Calu3 (cell line): ENCODE measurements around the gene KIAA1143. TPM values are rescaled to one million over a fixed set of nuclear protein-coding genes. Genes with fewer than 3 reads are reported as not detected.

ENCODE experiments used
- BruUV-seq: library from RNA; stranded (reverse); fragments of 400-500 nt; replicated peaks from 2 replicates; lab custom pipeline; 2021; lab: Mats Ljungman, UMichigan
- CTCF ChIA-PET: fragments of 300-600 bp; sonication (Branson Sonifier 250); formaldehyde crosslinking; loops from one replicate; lab custom pipeline; 2022; ENCODE audit warnings: antibody characterized with exemption; lab: Charles Lee
- DNase-seq: peaks from one replicate; pipeline ENCODE4 v3.0.0; 2022
- H3K27ac Mint-ChIP-seq: one replicate; pipeline ENCODE4 v1.8.0; 2022; ENCODE audit warnings: mixed read lengths; ENCODE audit not compliant: unreplicated experiment
- H3K27me3 Mint-ChIP-seq: one replicate; pipeline ENCODE4 v1.8.0; 2022; ENCODE audit warnings: mixed read lengths; ENCODE audit not compliant: unreplicated experiment
- H3K36me3 Mint-ChIP-seq: one replicate; pipeline ENCODE4 v1.8.0; 2022; ENCODE audit warnings: mild to moderate bottlenecking, moderate library complexity, mixed read lengths; ENCODE audit not compliant: insufficient read depth, unreplicated experiment
- H3K4me1 Mint-ChIP-seq: one replicate; pipeline ENCODE4 v1.8.0; 2022; ENCODE audit warnings: mild to moderate bottlenecking, low read depth, mixed read lengths; ENCODE audit not compliant: unreplicated experiment
- H3K4me3 Mint-ChIP-seq: one replicate; pipeline ENCODE4 v1.8.0; 2022; ENCODE audit warnings: mild to moderate bottlenecking, low read depth, moderate library complexity, mixed read lengths; ENCODE audit not compliant: unreplicated experiment
- H3K9me3 Mint-ChIP-seq: one replicate; pipeline ENCODE4 v1.8.0; 2022; ENCODE audit warnings: low read depth, mixed read lengths; ENCODE audit not compliant: unreplicated experiment
- CTCF ChIP-seq: fragments of 200-600 bp; IDR thresholded peaks from one replicate; pipeline ENCODE4 v1.8.0; 2022; ENCODE audit warnings: antibody characterized with exemption; ENCODE audit not compliant: unreplicated experiment
- intact Hi-C: fragments of 100-400 bp; cut with micrococcal nuclease; formaldehyde crosslinking; loops from one replicate; pipeline ENCODE4 v1.10.0; 2022; ENCODE audit not compliant: unreplicated experiment
- total RNA-seq: library from RNA; stranded (reverse); gene quantifications from 2 replicates; pipeline ENCODE4 v1.2.3, GENCODE V29; 2022

Gene KIAA1143
- total RNA-seq, 1 experiment from 2014 or later: 36.9 TPM

DNA sequence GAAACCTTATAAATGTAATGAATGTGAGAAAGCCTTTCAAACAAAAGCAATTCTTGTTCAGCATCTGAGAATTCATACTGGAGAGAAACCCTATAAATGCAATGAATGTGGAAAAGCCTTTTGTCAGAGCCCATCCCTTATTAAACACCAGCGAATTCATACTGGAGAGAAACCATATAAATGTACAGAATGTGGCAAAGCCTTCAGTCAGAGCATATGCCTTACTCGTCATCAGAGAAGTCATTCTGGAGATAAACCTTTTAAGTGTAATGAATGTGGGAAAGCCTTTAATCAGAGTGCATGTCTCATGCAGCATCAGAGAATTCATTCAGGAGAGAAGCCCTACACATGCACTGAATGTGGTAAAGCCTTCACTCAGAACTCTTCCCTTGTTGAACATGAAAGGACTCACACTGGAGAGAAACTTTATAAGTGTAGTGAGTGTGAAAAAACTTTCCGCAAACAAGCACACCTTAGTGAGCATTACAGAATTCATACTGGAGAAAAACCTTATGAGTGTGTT lies 26.7 kb downstream of the KIAA1143 start:
- H3K4me3 Mint-ChIP-seq: no peak overlapping the region
- intact Hi-C loops: no loop called here

GRCh38 chr3:44729384-44729910 lies 32.0 kb downstream of the KIAA1143 start, which contains the start of gene ZNF501:
ZNF501 (plus strand) TSS chr3:44729635; CDS start chr3:44734422, 4,787 bp downstream.
- peaks cover 25% of the 10 kb centered on the region for H3K9me3 Mint-ChIP-seq

More for the DNA sequence above, 26.7 kb downstream of the KIAA1143 start:
- no peaks in the 10 kb centered on the region for H3K4me1 Mint-ChIP-seq
- no peak for TF ChIP-seq CTCF
- BruUV-seq: no TSS peak
- no peak for DNase-seq
- no peaks in the 10 kb centered on the region for H3K27me3 Mint-ChIP-seq
- CTCF ChIA-PET: no interaction called here
- peaks cover under 1% of the 10 kb centered on the region for H3K36me3 Mint-ChIP-seq
- peaks cover 22% of the 10 kb centered on the region for H3K9me3 Mint-ChIP-seq
- no peak overlapping the region for H3K27ac Mint-ChIP-seq

DNA sequence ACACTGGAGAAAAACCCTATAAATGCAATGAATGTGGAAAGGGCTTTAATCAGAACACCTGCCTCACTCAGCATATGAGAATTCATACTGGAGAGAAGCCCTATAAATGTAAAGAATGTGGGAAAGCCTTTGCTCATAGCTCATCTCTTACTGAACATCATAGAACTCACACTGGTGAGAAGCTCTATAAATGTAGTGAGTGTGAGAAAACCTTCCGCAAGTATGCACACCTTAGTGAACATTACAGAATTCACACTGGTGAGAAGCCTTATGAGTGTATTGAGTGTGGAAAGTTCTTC lies 39.4 kb downstream of the KIAA1143 start:
- TF ChIP-seq CTCF: no peak
- no peak overlapping the region for H3K4me3 Mint-ChIP-seq
- peaks cover 24% of the 10 kb centered on the region for H3K9me3 Mint-ChIP-seq
- BruUV-seq: no TSS peak
- H3K4me1 Mint-ChIP-seq: no peaks in the 10 kb centered on the region
- CTCF ChIA-PET: no interaction called here
- DNase-seq: no peak
- intact Hi-C loops: no loop called here
- H3K27me3 Mint-ChIP-seq: no peaks in the 10 kb centered on the region
- H3K36me3 Mint-ChIP-seq: no peaks in the 10 kb centered on the region
- H3K27ac Mint-ChIP-seq: no peak overlapping the region

More at GRCh38 chr3:44729384-44729910, 32.0 kb downstream of the KIAA1143 start, which contains the start of gene ZNF501:
- no peak for TF ChIP-seq CTCF
- intact Hi-C loops: no loop called here
- Mint-ChIP-seq H3K27me3 (no peaks in the 10 kb centered on the region), H3K36me3 (peaks cover 10% of the 10 kb centered on the region), H3K4me1 (no peaks in the 10 kb centered on the region), H3K4me3 (peak within 1 kb of the TSS; percentile 84), H3K27ac (peak within 1 kb of the TSS; percentile 81)
- CTCF ChIA-PET: no interaction called here
- BruUV-seq: no TSS peak
- peak; percentile 63 for DNase-seq

DNA sequence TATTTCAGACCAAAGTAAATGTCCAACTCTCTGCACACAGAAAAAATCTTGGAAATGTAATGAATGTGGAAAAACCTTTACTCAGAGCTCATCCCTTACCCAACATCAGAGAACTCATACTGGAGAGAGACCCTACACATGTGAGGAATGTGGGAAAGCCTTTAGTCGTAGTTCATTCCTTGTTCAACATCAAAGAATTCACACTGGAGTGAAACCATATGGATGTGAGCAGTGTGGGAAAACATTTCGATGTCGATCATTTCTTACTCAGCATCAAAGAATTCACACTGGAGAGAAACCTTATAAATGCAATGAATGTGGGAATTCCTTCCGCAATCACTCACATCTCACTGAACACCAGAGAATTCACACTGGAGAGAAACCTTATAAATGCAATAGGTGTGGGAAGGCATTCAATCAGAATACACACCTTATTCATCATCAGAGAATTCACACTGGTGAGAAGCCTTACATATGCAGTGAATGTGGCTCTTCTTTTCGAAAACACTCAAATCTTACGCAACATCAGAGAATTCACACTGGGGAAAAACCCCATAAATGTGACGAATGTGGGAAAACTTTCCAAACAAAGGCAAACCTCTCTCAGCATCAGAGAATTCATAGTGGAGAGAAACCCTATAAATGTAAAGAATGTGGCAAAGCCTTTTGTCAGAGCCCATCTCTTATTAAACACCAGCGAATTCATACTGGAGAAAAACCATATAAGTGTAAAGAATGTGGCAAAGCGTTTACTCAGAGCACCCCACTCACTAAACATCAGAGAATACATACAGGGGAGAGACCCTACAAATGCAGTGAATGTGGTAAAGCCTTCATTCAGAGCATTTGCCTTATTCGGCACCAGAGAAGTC lies 40.0 kb downstream of the KIAA1143 start:
- CTCF ChIA-PET: no interaction called here
- no TSS peak for BruUV-seq
- H3K9me3 Mint-ChIP-seq: peaks cover 24% of the 10 kb centered on the region
- no peak for DNase-seq
- H3K36me3 Mint-ChIP-seq: no peaks in the 10 kb centered on the region
- H3K4me1 Mint-ChIP-seq: no peaks in the 10 kb centered on the region
- intact Hi-C loops: no loop called here
- TF ChIP-seq CTCF: no peak
- no peaks in the 10 kb centered on the region for H3K27me3 Mint-ChIP-seq
- H3K4me3 Mint-ChIP-seq: no peak overlapping the region
- H3K27ac Mint-ChIP-seq: no peak overlapping the region
